Uterus (tissue), 4 donors: Measurements from ENCODE around the gene TGFBI. TPM values are rescaled to one million over a fixed set of nuclear protein-coding genes. Genes with fewer than 3 reads are reported as not detected.

Source experiments
- DNase-seq, 2 donors: peaks; one replicate each; pipeline ENCODE4 v3.0.0-alpha.2; 2019 to 2020
- H3K27ac ChIP-seq, 2 donors: fragments of 200-600 bp; sonication (generic); 1 replicate in 1 of 2; 2 replicates in 1 of 2; pipeline ENCODE4 v1.5.1; 2016 to 2018
- H3K27me3 ChIP-seq, 2 donors: fragments of 200-600 bp; sonication (generic); one replicate each; pipeline ENCODE4 v1.5.1; 2018 to 2019; ENCODE audit warnings: control low read depth in 1 of 2
- H3K36me3 ChIP-seq, 2 donors: fragments of 200-600 bp; sonication (generic); one replicate each; pipeline ENCODE4 v1.5.1; 2019; ENCODE audit warnings: control low read depth in 1 of 2
- H3K4me1 ChIP-seq, 2 donors: fragments of 200-600 bp; sonication (generic); one replicate each; pipeline ENCODE4 v1.5.1; 2018 to 2019; ENCODE audit warnings: control low read depth in 1 of 2
- H3K4me3 ChIP-seq, 2 donors: fragments of 200-600 bp; sonication (generic); 1 replicate in 1 of 2; 2 replicates in 1 of 2; pipeline ENCODE4 v1.5.1; 2018 to 2019; ENCODE audit warnings: mild to moderate bottlenecking in 1 of 2
- H3K9me3 ChIP-seq, 2 donors: fragments of 200-600 bp; sonication (generic); one replicate each; pipeline ENCODE4 v1.5.1; 2019; ENCODE audit warnings: control low read depth in 1 of 2
- POLR2A ChIP-seq, 2 donors: fragments of 450-650 bp; IDR thresholded peaks; one replicate each; pipeline ENCODE4 v1.6.1; 2016; ENCODE audit warnings: antibody characterized with exemption in 2 of 2, mild to moderate bottlenecking in 1 of 2, moderate library complexity in 1 of 2
- intact Hi-C: fragments of 100-400 bp; cut with DNase I; formaldehyde crosslinking; loops from one replicate; pipeline ENCODE4 v1.15.1; 2023; ENCODE audit warnings: low total_unique reads
- total RNA-seq, 4 donors: library from RNA; depleted of rRNA in 3 of 4; stranded (reverse); fragments of >200 nt in 3 of 4; gene quantifications; one replicate each; pipeline versions ENCODE4 v1.1.0 to v1.2.4, GENCODE V29; 2014 to 2023
- TF ChIP-seq, protein P1 (sequence below), 4 experiments: fragments of 200-600 bp in 2 of 4; fragments of 450-650 bp in 2 of 4; sonication (generic) in 2 of 4; IDR thresholded peaks; one replicate each; pipeline ENCODE4 v1.5.1; 2016 to 2019; ENCODE audit warnings: antibody characterized with exemption in 4 of 4, mild to moderate bottlenecking in 2 of 4, moderate library complexity in 1 of 4
- donor health status: DM: yes; HTN: yes; CAD: no.

TGFBI gene
- total RNA-seq, 4 donors from 2014 or later, result 27.9 to 293 (median 38.7) TPM

DNA sequence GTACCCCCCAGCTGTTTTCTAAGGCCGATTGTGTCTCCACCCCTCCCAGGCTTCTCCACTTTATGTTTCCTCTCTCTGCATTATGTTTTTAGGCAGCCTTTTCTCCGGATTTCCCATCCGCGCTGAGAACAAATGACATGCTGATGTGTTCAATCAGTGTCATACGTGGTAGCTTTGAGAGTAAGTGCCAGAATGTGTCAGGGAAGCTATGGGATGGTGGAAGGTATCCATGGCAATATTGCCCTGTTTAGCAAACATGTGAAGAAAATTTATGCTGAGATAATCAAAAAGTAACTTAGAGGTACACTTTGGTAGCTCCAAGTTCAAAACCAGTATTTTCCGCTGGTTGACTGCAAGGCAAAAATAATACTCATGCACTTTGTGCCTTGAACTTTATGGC is 37.4 kb upstream of the TGFBI start:
- H3K36me3 ChIP-seq, result no peaks in the 10 kb centered on the region
- no peaks in the 10 kb centered on the region for H3K27me3 ChIP-seq
- TF ChIP-seq, protein P1, sequence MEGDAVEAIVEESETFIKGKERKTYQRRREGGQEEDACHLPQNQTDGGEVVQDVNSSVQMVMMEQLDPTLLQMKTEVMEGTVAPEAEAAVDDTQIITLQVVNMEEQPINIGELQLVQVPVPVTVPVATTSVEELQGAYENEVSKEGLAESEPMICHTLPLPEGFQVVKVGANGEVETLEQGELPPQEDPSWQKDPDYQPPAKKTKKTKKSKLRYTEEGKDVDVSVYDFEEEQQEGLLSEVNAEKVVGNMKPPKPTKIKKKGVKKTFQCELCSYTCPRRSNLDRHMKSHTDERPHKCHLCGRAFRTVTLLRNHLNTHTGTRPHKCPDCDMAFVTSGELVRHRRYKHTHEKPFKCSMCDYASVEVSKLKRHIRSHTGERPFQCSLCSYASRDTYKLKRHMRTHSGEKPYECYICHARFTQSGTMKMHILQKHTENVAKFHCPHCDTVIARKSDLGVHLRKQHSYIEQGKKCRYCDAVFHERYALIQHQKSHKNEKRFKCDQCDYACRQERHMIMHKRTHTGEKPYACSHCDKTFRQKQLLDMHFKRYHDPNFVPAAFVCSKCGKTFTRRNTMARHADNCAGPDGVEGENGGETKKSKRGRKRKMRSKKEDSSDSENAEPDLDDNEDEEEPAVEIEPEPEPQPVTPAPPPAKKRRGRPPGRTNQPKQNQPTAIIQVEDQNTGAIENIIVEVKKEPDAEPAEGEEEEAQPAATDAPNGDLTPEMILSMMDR (IDR thresholded peaks at IDR 0.05), result no peak
- no peak for TF ChIP-seq POLR2A (IDR thresholded peaks at IDR 0.05)
- H3K4me1 ChIP-seq, result peaks cover 0 to 18% of the 10 kb centered on the region in 2 donors
- H3K27ac ChIP-seq, result no peak overlapping the region
- intact Hi-C loops, result no loop called here
- no peak for DNase-seq
- no peaks in the 10 kb centered on the region for H3K9me3 ChIP-seq
- H3K4me3 ChIP-seq, result no peak overlapping the region

DNA sequence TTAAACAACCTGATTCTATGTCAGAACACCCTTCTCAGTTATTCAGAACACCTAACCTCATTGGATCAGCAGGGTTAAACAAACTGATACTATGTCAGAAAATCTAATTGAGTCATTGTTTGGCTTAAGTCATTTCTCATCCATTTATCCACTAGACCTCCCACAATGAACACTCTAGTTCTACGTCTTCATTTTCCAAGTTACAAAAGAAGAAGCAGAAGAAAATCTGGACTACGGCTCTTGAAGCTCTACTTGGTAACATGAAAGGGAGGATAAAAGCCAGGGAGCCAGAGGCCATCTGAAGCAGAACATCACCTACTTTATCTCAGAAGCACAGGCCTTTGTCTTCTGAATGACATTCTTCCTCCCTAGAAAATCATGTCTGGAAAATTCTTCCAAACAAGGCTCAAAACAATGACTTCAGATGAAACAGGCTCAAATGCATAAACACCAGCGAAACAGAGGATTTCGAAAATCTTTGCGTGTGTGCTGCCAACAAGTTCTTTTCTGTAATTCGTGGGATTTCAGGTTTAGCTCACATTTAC is 35.4 kb upstream of the TGFBI start:
- Histone ChIP-seq H3K4me1 (peaks cover 0 to 18% of the 10 kb centered on the region in 2 donors), H3K4me3 (no peak overlapping the region), H3K36me3 (no peaks in the 10 kb centered on the region), H3K9me3 (no peaks in the 10 kb centered on the region), H3K27ac (peak overlapping the region; percentile 74 to 75), H3K27me3 (no peaks in the 10 kb centered on the region)
- TF ChIP-seq, protein P1 (IDR thresholded peaks at IDR 0.05), result no peak
- TF ChIP-seq POLR2A (IDR thresholded peaks at IDR 0.05), result no peak
- DNase-seq, result no peak
- intact Hi-C loops, result no loop called here

DNA sequence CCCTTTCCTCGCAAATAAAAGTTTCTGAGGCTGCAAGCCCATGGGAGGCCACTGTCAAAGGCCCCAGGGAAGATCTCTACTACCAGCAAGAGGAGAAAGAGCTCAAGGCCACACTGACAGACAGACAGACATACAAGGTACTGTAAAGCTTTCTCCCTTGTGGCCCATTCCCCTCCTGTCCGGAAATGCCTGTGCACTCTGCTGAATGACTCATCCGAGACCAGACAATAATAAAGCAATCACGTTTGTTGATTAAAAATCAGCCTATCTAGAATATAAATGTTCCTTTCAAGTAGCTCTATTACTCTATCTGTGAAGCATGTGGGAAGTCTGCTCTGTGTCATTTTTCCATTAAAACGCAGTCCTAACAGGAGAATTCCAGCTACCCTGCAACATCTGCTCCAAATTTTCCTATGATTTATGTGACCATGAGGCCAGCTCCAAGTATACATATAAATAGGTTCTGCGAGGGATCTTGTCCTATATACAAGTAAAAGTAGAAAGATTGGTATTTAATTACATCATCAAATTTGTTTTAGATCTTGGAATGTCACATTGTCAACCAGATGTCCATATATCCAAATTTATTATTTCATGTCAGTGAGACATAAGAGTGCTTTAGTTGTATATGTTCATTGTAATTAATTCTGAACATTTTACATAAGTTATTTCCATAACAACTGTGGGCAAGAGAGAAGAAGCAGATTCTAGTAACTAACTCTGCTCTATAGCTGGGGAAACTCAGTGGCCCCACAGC is 34.7 kb upstream of the TGFBI start:
- no peak for TF ChIP-seq POLR2A (IDR thresholded peaks at IDR 0.05)
- TF ChIP-seq, protein P1 (IDR thresholded peaks at IDR 0.05), result peak in 1 of 4 experiments; percentile 4
- Histone ChIP-seq H3K9me3 (no peaks in the 10 kb centered on the region), H3K36me3 (no peaks in the 10 kb centered on the region), H3K4me3 (no peak overlapping the region), H3K27me3 (no peaks in the 10 kb centered on the region), H3K27ac (peak overlapping the region; percentile 74 to 75), H3K4me1 (peaks cover 0 to 18% of the 10 kb centered on the region in 2 donors)
- intact Hi-C loops, result no loop called here
- DNase-seq, result peak in 1 of 2 donors; percentile 44

DNA sequence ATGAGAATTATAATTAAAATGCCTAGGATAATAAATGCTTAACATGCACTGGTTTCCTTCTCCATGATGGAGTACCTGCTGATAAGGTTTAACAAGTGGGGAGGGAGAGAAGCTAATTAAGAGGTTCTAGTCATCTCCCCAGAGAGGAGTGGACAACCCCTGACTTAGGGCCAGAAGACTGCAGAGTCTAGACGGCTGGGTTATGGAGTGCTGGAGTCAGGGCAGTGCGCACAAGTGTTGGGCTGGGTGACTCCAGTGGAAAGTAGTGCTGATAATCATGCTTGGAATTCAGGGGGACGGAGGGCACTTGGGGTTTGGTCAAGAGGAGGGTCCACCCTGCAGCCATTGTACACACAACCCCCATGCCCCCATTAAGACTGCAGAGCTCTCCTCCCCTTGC is 32.8 kb upstream of the TGFBI start:
- no peak for DNase-seq
- H3K4me3 ChIP-seq, result no peak overlapping the region
- H3K4me1 ChIP-seq, result peaks cover 0 to 18% of the 10 kb centered on the region in 2 donors
- intact Hi-C loops, result no loop called here
- TF ChIP-seq, protein P1 (IDR thresholded peaks at IDR 0.05), result no peak
- TF ChIP-seq POLR2A (IDR thresholded peaks at IDR 0.05), result no peak
- H3K27ac ChIP-seq, result no peak overlapping the region
- no peaks in the 10 kb centered on the region for H3K9me3 ChIP-seq
- no peaks in the 10 kb centered on the region for H3K36me3 ChIP-seq
- no peaks in the 10 kb centered on the region for H3K27me3 ChIP-seq

DNA sequence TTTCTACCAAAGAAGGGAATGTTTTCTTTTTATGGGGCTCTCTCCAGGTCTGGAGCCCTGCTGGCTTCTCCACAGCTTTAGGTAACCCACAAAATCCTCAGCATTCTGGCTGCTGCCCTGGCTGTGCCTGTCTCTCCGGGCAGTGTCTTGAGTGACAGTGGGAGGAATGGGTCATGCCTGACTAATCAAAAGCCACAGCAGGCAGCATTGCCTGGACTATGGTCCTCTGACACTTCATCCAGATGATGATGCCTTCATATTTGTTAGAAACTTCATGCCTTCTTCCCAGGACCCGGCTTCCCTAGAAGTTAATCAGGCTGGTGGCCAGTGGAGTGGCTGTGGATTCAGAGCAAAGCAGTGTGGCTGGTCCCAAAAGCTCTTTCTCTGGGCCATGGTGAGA is 32.2 kb upstream of the TGFBI start:
- intact Hi-C loops, result no loop called here
- TF ChIP-seq, protein P1 (IDR thresholded peaks at IDR 0.05), result no peak
- no peak for TF ChIP-seq POLR2A (IDR thresholded peaks at IDR 0.05)
- Histone ChIP-seq H3K9me3 (no peaks in the 10 kb centered on the region), H3K27ac (no peak overlapping the region), H3K36me3 (no peaks in the 10 kb centered on the region), H3K4me3 (no peak overlapping the region), H3K27me3 (no peaks in the 10 kb centered on the region), H3K4me1 (peaks cover 0 to 18% of the 10 kb centered on the region in 2 donors)
- DNase-seq, result no peak
